Panc1 (cell line): Measurements from ENCODE around the gene ZFHX3. TPM values are rescaled to one million over a fixed set of nuclear protein-coding genes. Genes with fewer than 3 reads are reported as not detected.

ENCODE experiments used
- ATAC-seq: fragments of 200-7000 bp; cut with Tn5 transposase; 2 replicates; pipeline ENCODE4 v1.9.1; 2020; ENCODE audit warnings: mild to moderate bottlenecking, moderate library complexity
- BruUV-seq: library from RNA; stranded (reverse); fragments of 400-500 nt; replicated peaks from 2 replicates; lab custom pipeline; 2021; lab: Mats Ljungman, UMichigan
- CTCF ChIA-PET: fragments of 300-600 bp; sonication (Branson Sonifier 250); formaldehyde crosslinking; loops from one replicate; lab custom pipeline; 2022; ENCODE audit warnings: antibody characterized with exemption; lab: Charles Lee
- POLR2A ChIA-PET: fragments of 300-600 bp; sonication (Branson Sonifier 250); formaldehyde crosslinking; loops from one replicate; lab custom pipeline; 2022; ENCODE audit warnings: antibody characterized with exemption; lab: Charles Lee
- DNase-seq: peaks from one replicate; pipeline ENCODE4 v3.0.0-alpha.2; 2010; ENCODE audit warnings: low read depth, low spot score
- H3K27ac ChIP-seq: 2 replicates; pipeline ENCODE4 v1.5.1; 2011; ENCODE audit warnings: mild to moderate bottlenecking, low read length, inconsistent platforms
- H3K27me3 ChIP-seq: fragments of 200-500 bp; sonication (Bioruptor generic); 2 replicates; pipeline ENCODE4 v1.6.0; 2014; ENCODE audit warnings: low read length, inconsistent platforms; ENCODE audit not compliant: control insufficient read depth, insufficient read depth
- H3K36me3 ChIP-seq: fragments of 200-500 bp; sonication (Bioruptor generic); 2 replicates; pipeline ENCODE4 v1.5.1; 2014; ENCODE audit warnings: inconsistent platforms, mild to moderate bottlenecking, low read length, moderate library complexity; ENCODE audit not compliant: control insufficient read depth, insufficient read depth
- H3K4me1 ChIP-seq: 2 replicates; pipeline ENCODE4 v1.5.1; 2011; ENCODE audit warnings: inconsistent platforms, mild to moderate bottlenecking, low read length, moderate library complexity; ENCODE audit not compliant: control insufficient read depth, insufficient read depth
- H3K4me3 ChIP-seq, 2 experiments: 2 replicates each; pipeline ENCODE4 v1.5.1; 2011 to 2012; ENCODE audit warnings: low read depth in 2 of 2, low read length in 2 of 2, mild to moderate bottlenecking in 2 of 2, inconsistent platforms in 1 of 2, moderate library complexity in 1 of 2
- H3K9me3 ChIP-seq: fragments of 200-500 bp; sonication (Bioruptor generic); 2 replicates; pipeline ENCODE4 v1.5.1; 2014; ENCODE audit warnings: low read depth, mild to moderate bottlenecking, inconsistent platforms, low read length, moderate library complexity; ENCODE audit not compliant: control insufficient read depth, insufficient read depth
- CTCF ChIP-seq: fragments of 450-650 bp; IDR thresholded peaks from 2 replicates; pipeline ENCODE4 v1.5.1; 2017; ENCODE audit warnings: mild to moderate bottlenecking
- POLR2AphosphoS5 ChIP-seq: IDR thresholded peaks from 2 replicates; pipeline ENCODE4 v1.6.1; 2012; ENCODE audit warnings: mild to moderate bottlenecking, low read depth, low read length, moderate library complexity
- REST ChIP-seq, 2 experiments: IDR thresholded peaks; 2 replicates each; pipeline ENCODE4 v1.6.1; 2011 to 2012; ENCODE audit warnings: low read depth in 2 of 2, control low read depth in 1 of 2, low read length in 1 of 2, mild to moderate bottlenecking in 1 of 2, moderate library complexity in 1 of 2; ENCODE audit not compliant: insufficient read depth in 1 of 2
- SIN3A ChIP-seq: IDR thresholded peaks from 2 replicates; pipeline ENCODE4 v1.6.1; 2012; ENCODE audit warnings: low read depth, mild to moderate bottlenecking, low read length, moderate library complexity, borderline replicate concordance; ENCODE audit not compliant: insufficient read depth
- TCF7L2 ChIP-seq: IDR thresholded peaks from 2 replicates; pipeline ENCODE4 v1.6.1; 2011; ENCODE audit warnings: mild to moderate bottlenecking, low read depth, low read length, inconsistent platforms
- in situ Hi-C: cut with HindIII; loops from 2 replicates; pipeline ENCODE4 v1.10.0; 2016; ENCODE audit warnings: low sequenced_read_pairs, low pct_unique_long_range_greater_than_20kb
- intact Hi-C: fragments of 100-400 bp; cut with micrococcal nuclease; formaldehyde crosslinking; loops from one replicate; pipeline ENCODE4 v1.10.0; 2022; ENCODE audit not compliant: unreplicated experiment
- total RNA-seq: library from RNA; stranded (reverse); gene quantifications from one replicate; pipeline ENCODE4 v1.2.1, GENCODE V29; 2021; ENCODE audit not compliant: unreplicated experiment

Gene ZFHX3
- total RNA-seq, 1 experiment from 2014 or later, result 7.1 TPM

DNA sequence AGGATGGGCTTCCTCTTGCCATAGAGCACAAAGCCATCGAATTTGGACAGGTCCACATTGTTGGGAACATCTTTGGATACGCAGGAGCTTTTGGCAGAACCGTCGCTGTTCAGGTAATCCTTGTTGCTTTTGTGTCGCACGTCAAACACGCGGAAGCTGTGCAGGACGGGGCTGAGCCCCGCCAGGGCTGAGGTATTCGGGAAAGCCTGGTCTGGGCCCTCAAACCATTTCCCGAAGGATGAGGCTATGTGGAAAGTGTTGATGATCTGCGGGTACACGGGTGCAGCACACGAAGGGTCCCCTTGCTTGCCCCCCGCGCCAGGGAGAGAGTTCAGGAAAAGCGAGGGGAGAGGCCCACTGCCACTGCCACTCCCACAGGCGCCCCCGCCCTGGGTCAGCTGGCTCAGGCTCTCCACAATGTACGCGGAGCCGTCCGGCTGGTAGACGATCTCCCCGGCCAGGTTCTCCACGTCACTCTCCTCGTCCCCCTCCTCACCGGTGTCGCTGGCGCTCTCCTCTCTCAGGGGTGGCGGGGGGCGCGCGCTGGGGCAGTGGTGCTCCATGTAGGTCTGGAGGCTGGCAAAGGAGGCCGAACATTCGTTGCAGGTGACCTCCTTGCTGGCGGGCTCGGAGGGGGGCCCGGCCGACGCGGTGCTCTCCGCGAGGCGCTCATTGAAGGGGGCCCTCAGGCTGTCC, 88.5 kb downstream of the ZFHX3 start:
- H3K4me3 ChIP-seq, result no peak overlapping the region
- no peaks in the 10 kb centered on the region for H3K9me3 ChIP-seq
- no peak for DNase-seq
- ChIA-PET POLR2A (no interaction called here), CTCF (no interaction called here)
- no peak overlapping the region for H3K27ac ChIP-seq
- H3K4me1 ChIP-seq, result no peaks in the 10 kb centered on the region
- intact Hi-C loops (no loop called here), in situ Hi-C loops (no loop called here)
- no peaks in the 10 kb centered on the region for H3K36me3 ChIP-seq
- no peak for TF ChIP-seq POLR2AphosphoS5
- no peak for TF ChIP-seq REST (IDR thresholded peaks at IDR 0.05; ENCODE audit: insufficient read depth in 1 of 2, low read depth in 2 of 2, low read length in 1 of 2)
- TF ChIP-seq SIN3A, result no peak
- no peak for TF ChIP-seq TCF7L2
- TF ChIP-seq CTCF, result no peak
- H3K27me3 ChIP-seq, result no peaks in the 10 kb centered on the region
- no peak for ATAC-seq
- BruUV-seq, result no TSS peak

DNA sequence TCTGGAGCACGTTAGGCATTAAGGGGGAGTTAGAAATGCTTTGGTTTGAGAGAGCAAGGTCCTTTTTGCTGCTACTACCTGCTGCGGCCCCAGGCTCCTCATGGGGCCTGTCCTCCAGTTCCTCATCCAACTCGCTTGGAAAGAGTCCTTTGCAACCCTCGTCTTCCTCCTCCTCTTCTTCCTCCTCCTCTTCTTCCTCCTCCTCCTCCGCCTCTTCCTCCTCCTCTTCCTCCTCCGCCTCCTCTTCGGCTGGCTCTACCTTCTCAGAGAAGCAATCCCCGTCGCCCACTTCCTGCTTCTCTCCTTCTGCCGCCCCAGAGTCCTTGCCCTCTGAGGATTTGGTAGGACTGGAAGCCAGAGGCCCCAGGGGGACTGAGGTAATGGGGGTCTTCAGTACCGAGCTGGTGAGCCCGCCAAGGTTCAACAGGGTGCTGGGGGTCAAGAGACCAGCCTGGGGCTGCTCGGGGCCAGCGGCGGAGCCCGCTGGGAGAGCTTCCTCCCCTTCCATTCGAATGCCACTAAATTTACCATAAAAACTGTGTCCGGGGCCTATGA, 89.3 kb downstream of the ZFHX3 start:
- CTCF ChIA-PET, result no interaction called here
- BruUV-seq, result no TSS peak
- no peak for DNase-seq
- no peak overlapping the region for H3K4me3 ChIP-seq
- no peak overlapping the region for H3K27ac ChIP-seq
- H3K36me3 ChIP-seq, result no peaks in the 10 kb centered on the region
- no peaks in the 10 kb centered on the region for H3K4me1 ChIP-seq
- in situ Hi-C loops, result no loop called here
- TF ChIP-seq REST (IDR thresholded peaks at IDR 0.05; ENCODE audit: insufficient read depth in 1 of 2, low read depth in 2 of 2, low read length in 1 of 2) (no peak), POLR2AphosphoS5 (no peak), CTCF (no peak), SIN3A (no peak), TCF7L2 (no peak)
- intact Hi-C loops, result no loop called here
- no peaks in the 10 kb centered on the region for H3K9me3 ChIP-seq
- H3K27me3 ChIP-seq, result no peaks in the 10 kb centered on the region
- ATAC-seq, result no peak
- POLR2A ChIA-PET, result no interaction called here
